GM21360 (cell line): ENCODE data around the gene MAP4.

Experiments
- ATAC-seq: cut with Tn5 transposase; IDR thresholded peaks from one replicate; pipeline ENCODE4 v1.9.1; 2021; ENCODE audit warnings: mild to moderate bottlenecking, moderate library complexity; ENCODE audit not compliant: unreplicated experiment

The MAP4 gene

GRCh38 chr3:47870702-47871260 is 145.4 kb downstream of the MAP4 start:
- no peak for ATAC-seq

DNA sequence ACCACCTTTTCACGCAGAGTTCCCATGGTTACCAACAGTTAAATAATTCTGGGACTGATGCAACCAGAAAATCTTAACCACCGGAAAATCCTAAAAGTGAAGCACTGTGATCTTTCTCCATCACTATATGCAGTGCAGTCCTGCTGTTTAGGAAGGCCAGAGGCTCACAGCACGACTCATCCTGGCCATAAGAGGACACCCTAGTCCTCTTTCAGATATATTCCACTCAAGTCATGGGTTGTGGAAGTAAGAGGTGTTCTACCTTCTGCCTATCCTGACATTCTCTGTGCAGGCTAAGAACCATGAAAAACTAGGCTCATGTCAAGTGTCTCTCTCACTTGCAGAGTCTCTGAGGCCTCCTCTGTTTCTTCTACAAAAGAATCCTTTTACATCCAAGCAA is 146.1 kb downstream of the MAP4 start:
- no peak for ATAC-seq

GRCh38 chr3:47868306-47868705 is 147.9 kb downstream of the MAP4 start:
- ATAC-seq, result no peak

- ATAC-seq, result no peak
Observed at GRCh38 chr3:47867451-47868044, 148.7 kb downstream of the MAP4 start.

GRCh38 chr3:47865192-47865591 is 151.0 kb downstream of the MAP4 start:
- ATAC-seq, result no peak

DNA sequence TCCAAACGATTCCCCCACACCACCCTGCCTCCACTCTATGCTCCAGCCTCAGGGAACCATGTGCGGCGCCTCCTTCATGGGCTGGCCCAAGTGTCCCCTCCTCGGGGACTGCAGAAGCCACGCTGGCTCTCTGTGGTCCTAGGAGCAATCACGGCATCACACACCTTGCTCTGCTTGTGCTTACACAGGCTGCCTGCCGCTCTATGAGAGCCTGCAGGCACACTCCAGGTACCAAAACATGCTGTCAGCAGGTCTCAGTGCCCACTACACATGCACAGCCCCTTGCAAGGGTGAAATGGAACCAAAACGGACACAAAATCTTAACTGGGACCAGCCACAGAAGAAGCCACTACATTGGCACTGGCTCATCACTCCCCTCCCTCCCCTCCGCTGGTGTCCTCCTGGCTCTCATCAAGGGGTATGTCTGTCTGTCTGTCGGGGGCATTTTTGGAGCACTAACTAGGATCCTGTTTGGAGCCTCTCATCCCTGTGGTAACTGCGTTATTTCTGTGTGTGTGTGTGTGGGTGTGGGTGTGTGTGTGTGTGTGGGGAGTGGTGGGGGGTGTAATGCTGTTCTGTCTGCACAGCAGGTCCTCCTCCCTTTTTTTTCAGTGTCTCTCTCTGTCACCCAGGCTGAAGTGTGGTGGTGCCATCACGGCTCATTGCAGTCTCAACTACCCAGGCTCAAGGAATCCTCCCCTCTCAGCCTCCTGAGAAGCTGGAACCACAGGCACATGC is 152.7 kb downstream of the MAP4 start:
- ATAC-seq, result no peak

GRCh38 chr3:47859956-47860605 is 156.1 kb downstream of the MAP4 start:
- ATAC-seq, result no peak

DNA sequence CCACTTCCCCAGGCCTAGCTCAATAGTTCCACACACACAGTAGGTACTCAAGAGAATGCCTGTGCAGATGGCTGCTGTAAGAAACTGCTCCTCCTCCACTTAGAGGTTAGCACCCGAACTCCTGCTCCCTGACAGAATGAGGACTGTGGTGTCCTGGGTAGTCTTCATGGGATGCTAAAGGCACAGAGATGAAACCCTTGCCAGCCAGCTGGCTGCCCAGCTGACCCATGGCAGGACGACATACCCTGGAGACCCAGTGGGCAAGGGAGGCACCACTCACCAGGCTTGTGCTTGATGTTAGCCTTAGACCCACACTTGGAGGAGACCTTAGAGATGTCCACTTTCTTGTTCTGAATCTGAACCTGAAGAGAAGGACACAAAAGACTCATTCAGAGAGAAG is 159.1 kb downstream of the MAP4 start:
- ATAC-seq, result no peak

- no peak for ATAC-seq
Observed at GRCh38 chr3:47856669-47857068, 159.5 kb downstream of the MAP4 start.

- ATAC-seq, result no peak
Observed at GRCh38 chr3:47855461-47856383, 160.5 kb downstream of the MAP4 start.

GRCh38 chr3:47854720-47855455 is 161.3 kb downstream of the MAP4 start:
- no peak for ATAC-seq

- no peak for ATAC-seq
Observed at GRCh38 chr3:47854267-47854666, 161.9 kb downstream of the MAP4 start.

DNA sequence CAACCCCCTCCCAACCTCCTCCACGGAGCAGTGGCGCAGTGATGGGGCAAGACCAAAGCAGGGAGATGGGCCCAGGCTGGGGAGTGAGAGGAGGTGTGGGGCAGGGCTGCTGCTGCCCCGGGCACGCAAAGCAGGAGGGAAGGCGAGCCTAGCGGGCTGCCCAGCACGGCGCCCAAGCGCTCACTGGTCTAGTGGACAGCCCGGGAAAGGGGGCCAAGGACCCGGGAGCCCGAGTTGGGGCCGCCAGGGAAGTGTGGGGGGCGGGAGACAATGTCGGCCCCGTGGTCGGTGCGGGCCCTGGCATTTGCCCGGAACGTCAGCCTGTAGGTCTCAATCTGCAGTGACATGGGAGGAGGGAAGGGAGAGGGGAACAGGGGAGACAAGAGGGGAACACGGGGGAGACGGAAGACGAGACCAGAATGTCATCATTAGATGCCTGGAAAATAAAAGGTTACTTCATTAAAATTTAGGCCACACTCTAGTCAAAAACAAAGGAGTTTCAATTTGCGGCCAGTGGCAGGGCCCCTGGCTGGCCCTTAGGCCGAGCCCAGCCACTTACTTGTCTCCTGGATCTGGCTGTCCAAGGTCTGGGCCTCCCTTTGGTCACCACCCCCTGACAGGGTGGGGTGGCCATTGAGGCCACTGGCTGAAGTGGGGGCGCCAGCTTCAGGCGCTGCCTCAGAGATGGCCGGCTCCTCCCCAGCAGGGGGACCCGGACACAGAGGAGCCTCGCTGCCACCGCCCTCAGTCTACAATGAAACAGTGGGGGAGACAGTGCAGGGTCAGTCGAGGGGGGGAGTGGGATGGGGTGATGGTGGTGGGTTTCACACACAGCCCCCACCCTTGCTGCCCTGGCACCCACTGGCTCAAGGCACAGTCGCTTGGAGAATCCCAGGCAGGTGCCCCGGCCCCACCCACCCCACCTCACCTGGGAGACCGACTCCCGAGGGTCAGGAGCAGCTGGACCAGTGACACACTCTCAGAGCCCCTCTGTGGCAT is 163.3 kb downstream of the MAP4 start:
- ATAC-seq, result no peak

- ATAC-seq, result no peak
Observed at GRCh38 chr3:47851888-47852603, 164.2 kb downstream of the MAP4 start.

DNA sequence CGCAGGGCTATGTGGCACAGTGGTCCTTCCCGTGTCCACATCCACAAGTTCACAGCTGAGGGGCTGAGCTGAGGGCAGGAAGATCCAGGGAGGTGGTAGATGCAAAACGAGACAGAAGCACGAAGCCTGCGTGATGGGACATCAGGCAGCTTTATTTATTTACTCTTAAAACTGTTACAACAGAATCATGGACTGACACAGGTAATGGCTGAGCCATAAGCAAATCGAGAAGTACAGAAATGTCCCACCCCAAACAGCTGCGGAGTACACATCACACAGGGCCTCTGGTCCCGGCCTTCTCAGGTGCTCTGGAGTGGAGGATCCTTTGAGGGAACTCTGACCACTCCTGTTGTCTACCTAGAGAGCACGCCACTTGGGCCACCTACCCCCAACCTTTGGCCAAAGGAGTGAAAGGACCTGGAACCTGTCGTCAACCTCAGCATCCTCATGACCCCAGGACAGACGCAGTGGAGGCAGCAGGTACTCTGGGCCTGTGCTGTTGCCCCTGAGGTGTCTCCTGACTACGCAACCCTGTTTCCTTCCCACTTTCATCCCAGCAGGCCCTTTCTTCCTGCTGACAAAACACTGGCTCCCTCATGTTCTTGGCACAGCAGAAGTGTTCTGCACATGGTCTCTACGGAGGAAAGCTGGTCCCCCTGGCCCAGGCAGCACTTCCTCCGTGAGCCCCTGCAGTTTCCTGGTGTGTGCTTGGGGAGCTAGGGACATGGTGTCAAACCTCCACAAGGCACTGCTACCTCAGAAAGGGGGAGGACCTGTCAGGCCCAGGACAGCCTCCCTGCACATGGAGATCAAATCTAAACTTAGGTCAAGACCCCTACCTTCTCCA is 165.4 kb downstream of the MAP4 start:
- ATAC-seq, result no peak

DNA sequence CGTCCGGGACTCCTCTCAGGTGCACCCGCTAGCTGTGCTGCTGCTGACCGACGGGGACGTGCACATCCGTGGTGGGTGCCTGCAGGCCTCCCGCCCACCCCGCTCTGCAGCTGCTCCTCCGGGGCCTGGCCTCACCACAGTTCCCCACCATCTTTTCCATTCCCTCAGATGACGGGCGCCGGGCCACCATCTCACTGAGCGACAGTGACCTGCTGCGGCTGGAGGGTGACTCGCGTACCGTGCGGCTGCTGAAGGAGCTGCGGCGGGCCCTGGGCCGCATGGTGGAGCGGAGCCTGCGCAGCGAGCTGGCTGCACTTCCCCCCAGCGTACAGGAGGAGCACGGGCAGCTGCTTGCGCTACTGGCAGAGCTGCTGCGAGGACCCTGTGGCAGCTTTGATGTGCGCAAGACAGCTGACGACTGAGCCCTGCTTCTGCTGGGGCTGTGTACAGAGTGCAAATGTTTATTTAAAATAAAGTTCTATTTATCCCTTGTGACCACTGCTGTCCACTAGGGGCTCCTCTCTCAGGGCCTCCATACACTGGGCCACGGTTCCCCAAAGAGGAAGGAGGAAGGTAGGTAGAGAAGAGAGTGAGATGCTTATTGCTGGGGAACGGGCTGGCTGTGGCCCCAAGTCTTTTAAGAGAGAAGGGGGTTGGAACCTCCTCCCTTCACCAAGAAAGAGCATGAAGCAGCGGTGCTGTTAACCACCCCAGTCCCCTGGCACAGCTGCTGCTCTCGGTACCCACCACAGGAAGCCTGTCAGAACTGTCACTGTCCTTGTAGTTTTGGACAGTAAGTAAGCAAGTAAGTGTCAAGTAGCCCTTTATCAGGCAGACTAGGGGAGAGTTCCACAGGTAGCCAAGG is 166.3 kb downstream of the MAP4 start:
- ATAC-seq, result no peak
